Measurements from ENCODE around the gene ANO9.

ANO9 gene

DNA sequence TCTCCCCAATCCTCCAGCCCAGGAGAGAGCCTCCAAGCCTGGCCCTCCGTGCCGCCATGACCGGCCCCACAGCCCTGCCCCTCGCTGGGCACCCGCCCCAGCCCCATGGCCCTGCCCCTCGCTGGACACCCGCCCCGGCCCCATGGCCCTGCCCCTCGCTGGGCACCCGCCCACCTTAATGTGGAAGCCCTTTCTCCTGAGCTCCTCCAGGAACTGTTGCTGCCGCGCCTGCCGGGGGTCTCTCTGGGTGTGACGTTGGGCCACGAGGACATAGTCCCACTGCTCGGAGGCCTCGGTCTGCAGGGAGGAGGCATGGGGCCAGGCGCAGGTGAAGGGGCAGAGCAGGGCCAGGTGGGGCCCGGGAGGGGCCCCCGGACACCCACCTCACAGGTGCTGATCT lies 8.2 kb downstream of the ANO9 start:
- no peak for DNase-seq (ENCODE audit: low read depth)
- TF ChIP-seq, protein P1, sequence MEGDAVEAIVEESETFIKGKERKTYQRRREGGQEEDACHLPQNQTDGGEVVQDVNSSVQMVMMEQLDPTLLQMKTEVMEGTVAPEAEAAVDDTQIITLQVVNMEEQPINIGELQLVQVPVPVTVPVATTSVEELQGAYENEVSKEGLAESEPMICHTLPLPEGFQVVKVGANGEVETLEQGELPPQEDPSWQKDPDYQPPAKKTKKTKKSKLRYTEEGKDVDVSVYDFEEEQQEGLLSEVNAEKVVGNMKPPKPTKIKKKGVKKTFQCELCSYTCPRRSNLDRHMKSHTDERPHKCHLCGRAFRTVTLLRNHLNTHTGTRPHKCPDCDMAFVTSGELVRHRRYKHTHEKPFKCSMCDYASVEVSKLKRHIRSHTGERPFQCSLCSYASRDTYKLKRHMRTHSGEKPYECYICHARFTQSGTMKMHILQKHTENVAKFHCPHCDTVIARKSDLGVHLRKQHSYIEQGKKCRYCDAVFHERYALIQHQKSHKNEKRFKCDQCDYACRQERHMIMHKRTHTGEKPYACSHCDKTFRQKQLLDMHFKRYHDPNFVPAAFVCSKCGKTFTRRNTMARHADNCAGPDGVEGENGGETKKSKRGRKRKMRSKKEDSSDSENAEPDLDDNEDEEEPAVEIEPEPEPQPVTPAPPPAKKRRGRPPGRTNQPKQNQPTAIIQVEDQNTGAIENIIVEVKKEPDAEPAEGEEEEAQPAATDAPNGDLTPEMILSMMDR (IDR thresholded peaks at IDR 0.05; ENCODE audit: control insufficient read depth, extremely low read depth, insufficient read depth), result no peak
- H3K4me3 ChIP-seq (ENCODE audit: low read depth, low read length), result no peak overlapping the region

DNA sequence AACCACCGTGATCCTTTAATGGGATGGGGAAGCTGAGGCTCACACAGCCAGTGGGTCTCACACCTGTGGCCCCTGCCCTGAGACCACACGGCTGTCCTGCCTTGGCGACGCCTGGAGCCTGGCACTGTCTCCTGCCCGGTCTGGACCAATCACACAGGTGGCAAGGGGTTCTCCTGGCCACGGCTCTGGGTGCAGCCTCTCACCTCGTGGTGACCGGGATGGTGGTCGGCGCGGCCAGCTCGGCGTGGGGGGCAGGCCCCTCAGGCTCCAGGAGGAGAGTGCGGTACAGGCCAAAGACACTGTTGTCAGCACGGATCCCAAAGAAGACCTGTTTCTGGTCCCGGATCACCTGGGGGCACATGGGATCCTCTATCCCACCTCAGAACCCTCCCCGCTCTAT lies 8.7 kb downstream of the ANO9 start:
- no peak overlapping the region for H3K4me3 ChIP-seq (ENCODE audit: low read depth, low read length)
- TF ChIP-seq, protein P1 (IDR thresholded peaks at IDR 0.05; ENCODE audit: control insufficient read depth, extremely low read depth, insufficient read depth), result no peak
- DNase-seq (ENCODE audit: low read depth), result no peak

DNA sequence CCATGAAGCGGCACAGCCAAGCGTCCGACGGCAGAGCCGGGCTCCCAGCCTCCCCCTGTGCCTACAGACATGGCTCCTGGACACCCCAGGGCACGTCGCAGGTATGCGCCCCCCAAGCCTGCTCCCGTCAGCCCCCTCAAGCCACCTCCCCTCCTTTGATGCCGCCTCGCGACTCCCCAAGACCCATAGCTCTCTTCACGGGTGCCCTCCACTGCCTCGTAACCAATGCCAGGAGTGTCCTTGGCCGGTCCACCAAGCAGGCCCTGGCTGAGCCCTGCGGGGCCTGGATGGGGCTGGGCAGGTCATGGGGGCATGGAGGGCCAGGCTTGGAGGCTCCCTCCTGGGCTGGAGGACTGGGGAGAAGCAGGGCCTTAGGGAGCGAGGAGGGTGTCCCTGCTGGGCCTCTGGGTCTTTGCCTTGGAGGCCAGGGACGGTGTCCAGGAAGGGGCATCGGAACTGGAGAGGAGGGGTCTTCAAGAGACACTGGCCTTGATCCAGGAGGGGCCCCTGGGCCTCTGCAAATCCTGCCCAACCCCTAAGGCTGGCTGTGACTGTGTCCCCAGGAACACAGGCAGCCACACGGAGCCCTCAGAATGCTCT lies 9.2 kb downstream of the ANO9 start:
- no peak for DNase-seq (ENCODE audit: low read depth)
- TF ChIP-seq, protein P1 (IDR thresholded peaks at IDR 0.05; ENCODE audit: control insufficient read depth, extremely low read depth, insufficient read depth), result no peak
- H3K4me3 ChIP-seq (ENCODE audit: low read depth, low read length), result no peak overlapping the region

DNA sequence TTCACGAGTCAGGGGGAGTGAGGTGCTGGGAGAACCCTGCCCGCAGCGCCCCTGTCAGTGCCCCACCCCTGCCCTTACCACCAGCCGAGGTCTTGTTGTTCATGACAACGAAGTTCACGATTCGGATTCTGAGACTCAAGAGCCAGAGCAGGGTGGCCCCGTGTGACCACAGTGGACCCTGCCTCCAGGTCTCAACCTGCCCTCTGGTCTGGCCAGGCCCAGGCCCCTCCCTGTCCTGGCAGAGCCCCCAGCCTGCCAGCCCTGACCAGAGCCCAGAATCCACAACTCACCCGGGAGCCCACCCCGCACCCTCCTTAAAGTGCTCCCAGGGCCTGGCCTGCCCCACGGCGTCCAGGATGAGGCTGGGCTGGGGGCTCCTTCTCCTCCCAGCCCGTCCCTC lies 9.9 kb downstream of the ANO9 start:
- no peak for DNase-seq (ENCODE audit: low read depth)
- no peak overlapping the region for H3K4me3 ChIP-seq (ENCODE audit: low read depth, low read length)
- TF ChIP-seq, protein P1 (IDR thresholded peaks at IDR 0.05; ENCODE audit: control insufficient read depth, extremely low read depth, insufficient read depth), result no peak

DNA sequence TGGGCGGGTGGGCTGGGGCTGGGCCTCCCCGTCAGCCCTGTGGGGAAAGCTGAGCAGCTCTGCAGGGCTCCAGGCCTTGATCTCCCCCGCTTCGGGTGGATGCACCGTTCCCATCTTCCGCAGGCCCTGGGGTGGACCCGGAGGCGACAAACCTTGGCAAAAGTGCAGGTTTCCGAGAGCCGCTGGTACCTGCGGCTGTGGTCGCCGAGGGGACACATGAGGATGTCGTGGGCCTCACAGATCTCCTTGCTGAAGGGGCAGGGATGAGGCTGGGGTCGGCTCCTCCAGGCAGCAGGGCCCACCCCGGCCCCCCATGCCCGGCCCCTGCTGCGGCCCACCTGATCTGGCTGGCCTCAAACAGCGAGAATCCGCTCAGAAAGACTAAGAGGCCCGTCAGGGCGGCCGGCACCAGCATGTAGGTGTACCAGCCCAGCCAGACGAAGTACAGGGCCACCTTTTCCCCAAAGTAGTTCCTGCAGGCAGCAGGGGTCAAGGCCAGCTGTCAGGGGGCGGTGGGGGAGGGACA lies 11.8 kb downstream of the ANO9 start:
- H3K4me3 ChIP-seq (ENCODE audit: low read depth, low read length), result no peak overlapping the region
- TF ChIP-seq, protein P1 (IDR thresholded peaks at IDR 0.05; ENCODE audit: control insufficient read depth, extremely low read depth, insufficient read depth), result no peak
- no peak for DNase-seq (ENCODE audit: low read depth)

DNA sequence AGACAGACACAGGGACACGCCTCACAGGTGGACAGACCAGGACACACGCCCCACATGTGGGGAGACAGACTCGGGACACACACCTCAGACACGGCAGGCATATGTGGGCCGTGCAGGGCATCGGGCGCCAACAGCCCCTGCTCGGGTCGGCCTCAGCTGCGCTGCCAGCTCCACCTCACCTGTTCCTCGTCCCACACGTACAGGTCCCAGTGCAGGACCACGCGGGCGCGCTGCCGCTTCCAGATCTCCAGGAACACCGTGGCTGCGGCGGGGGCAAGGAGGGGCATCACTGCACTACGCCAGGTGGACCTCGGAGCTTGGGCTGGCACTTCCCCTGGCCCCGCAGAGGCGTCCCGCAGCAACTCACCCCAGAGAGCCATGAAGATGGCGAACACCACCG lies 12.4 kb downstream of the ANO9 start:
- TF ChIP-seq, protein P1 (IDR thresholded peaks at IDR 0.05; ENCODE audit: control insufficient read depth, extremely low read depth, insufficient read depth), result no peak
- DNase-seq (ENCODE audit: low read depth), result no peak
- no peak overlapping the region for H3K4me3 ChIP-seq (ENCODE audit: low read depth, low read length)

DNA sequence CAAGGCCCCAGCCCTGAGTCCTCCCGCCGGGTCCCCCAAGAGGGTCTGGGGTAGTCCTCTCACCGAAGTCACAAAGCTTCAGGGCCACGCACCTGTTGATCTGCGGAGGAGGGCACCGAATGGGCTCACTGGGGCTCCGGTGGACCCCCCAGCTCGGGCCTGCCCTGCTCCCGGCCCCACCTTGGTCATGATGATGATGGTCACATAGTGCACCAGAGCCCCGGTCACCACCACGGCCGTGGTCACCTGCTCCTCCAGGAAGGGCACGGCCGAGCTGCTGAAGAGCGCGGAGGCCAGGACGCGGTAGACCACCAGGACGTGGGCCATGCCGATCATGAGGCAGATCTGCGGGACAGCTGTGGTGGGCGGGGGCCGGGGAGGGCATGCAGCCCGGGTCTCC lies 13.5 kb downstream of the ANO9 start:
- DNase-seq (ENCODE audit: low read depth), result no peak
- no peak overlapping the region for H3K4me3 ChIP-seq (ENCODE audit: low read depth, low read length)
- TF ChIP-seq, protein P1 (IDR thresholded peaks at IDR 0.05; ENCODE audit: control insufficient read depth, extremely low read depth, insufficient read depth), result no peak
